ENCODE measurements around the gene FGF13. TPM values are rescaled to one million over a fixed set of nuclear protein-coding genes. Genes with fewer than 3 reads are reported as not detected.

FGF13 gene
- total RNA-seq, 1 donor from 2014 or later = 1.7 TPM

Small RNA genes within 50 kb of the gene (microRNA-seq; reads per million reads assigned to microRNA genes)
- gene MIR504 = 1.2 reads per million
